Stimulated activated naive B cell treated with anti-CD40 and anti-IgM and Interleukin-4, amounts not matched to agents 10 μg/mL and 1 μg/mL and 100 μg/mL, for 72 hours (primary cell): ENCODE data around the gene SNPH.

Source experiments
- ATAC-seq, 2 donors: fragments of 150-1000 bp; cut with Tn5 transposase; replicated peaks; 2 replicates each; pipeline ENCODE4 v1.10.0; 2021; ENCODE audit warnings: moderate library complexity in 1 of 2
- DNase-seq: peaks from one replicate; pipeline ENCODE4 v3.0.0; 2021
- H3K27ac Mint-ChIP-seq: one replicate; pipeline ENCODE4 v1.8.0; 2022; ENCODE audit warnings: mild to moderate bottlenecking, mixed read lengths
- H3K27me3 Mint-ChIP-seq, 2 donors: one replicate each; pipeline ENCODE4 v1.8.0; 2022; ENCODE audit warnings: mixed read lengths in 2 of 2
- H3K36me3 Mint-ChIP-seq, 2 donors: one replicate each; pipeline ENCODE4 v1.8.0; 2022; ENCODE audit warnings: mixed read lengths in 2 of 2, mild to moderate bottlenecking in 1 of 2
- H3K4me1 Mint-ChIP-seq, 2 donors: one replicate each; pipeline ENCODE4 v1.8.0; 2022; ENCODE audit warnings: mixed read lengths in 2 of 2, mild to moderate bottlenecking in 1 of 2
- H3K4me3 Mint-ChIP-seq, 2 donors: one replicate each; pipeline ENCODE4 v1.8.0; 2022; ENCODE audit warnings: mild to moderate bottlenecking in 2 of 2, mixed read lengths in 2 of 2, moderate library complexity in 1 of 2
- H3K9me3 Mint-ChIP-seq, 2 donors: one replicate each; pipeline ENCODE4 v1.8.0; 2022; ENCODE audit warnings: mixed read lengths in 2 of 2, mild to moderate bottlenecking in 1 of 2

SNPH gene

DNA sequence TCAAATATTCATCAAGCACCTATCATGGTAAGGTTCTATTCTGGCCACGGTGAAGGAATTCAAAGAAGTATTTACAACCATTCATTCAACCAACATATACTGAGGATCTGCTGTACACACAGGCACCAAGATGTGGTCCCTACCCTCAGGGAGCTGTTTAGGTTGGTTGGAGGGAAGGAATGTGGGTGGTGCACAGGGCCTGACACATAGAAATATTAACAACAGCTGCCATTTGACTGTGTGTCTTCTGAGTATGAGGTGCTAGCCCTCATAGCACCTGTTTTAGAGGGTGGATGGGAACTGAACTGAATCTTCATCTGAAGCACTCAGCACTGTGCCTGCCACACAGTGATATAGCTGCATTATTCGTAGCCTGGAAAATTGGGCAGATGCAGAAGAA lies 7.3 kb downstream of the SNPH start:
- ATAC-seq, result no peak
- H3K4me3 Mint-ChIP-seq, result no peak overlapping the region
- no peaks in the 10 kb centered on the region for H3K4me1 Mint-ChIP-seq
- no peaks in the 10 kb centered on the region for H3K27me3 Mint-ChIP-seq
- H3K9me3 Mint-ChIP-seq, result no peaks in the 10 kb centered on the region
- no peaks in the 10 kb centered on the region for H3K36me3 Mint-ChIP-seq
- no peak for DNase-seq
- H3K27ac Mint-ChIP-seq, result no peak overlapping the region

- Mint-ChIP-seq H3K4me3 (no peak overlapping the region), H3K27ac (no peak overlapping the region), H3K4me1 (no peaks in the 10 kb centered on the region)
Observed at GRCh38 chr20:1274485-1275311, 8.6 kb downstream of the SNPH start.

DNA sequence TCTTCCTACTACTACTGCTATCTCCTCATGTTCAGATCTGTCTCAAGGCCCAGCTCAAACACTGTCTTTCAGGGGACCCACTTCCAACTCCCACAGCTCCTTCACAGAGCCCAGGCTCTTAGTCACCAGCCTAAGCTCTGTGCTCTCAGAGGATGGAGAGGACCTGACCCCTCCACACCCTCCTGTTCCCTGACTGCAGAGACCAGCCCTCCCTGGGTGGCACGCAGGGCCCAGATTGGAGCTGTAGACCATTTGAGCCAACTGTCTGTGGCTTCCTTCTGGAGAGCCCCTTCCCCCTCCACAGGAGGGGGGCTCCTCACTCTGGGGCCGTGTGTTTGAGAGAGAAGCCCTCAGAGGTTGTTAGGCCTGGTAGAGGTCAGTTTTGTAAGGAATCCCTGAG lies 9.8 kb downstream of the SNPH start:
- no peak overlapping the region for H3K27ac Mint-ChIP-seq
- ATAC-seq (no peak), DNase-seq (no peak)
- no peaks in the 10 kb centered on the region for H3K9me3 Mint-ChIP-seq
- H3K27me3 Mint-ChIP-seq, result no peaks in the 10 kb centered on the region
- no peaks in the 10 kb centered on the region for H3K4me1 Mint-ChIP-seq
- no peaks in the 10 kb centered on the region for H3K36me3 Mint-ChIP-seq
- H3K4me3 Mint-ChIP-seq, result no peak overlapping the region

More at GRCh38 chr20:1274485-1275311, 8.6 kb downstream of the SNPH start:
- ATAC-seq (no peak), DNase-seq (no peak)
- no peaks in the 10 kb centered on the region for H3K36me3 Mint-ChIP-seq
- no peaks in the 10 kb centered on the region for H3K27me3 Mint-ChIP-seq
- no peaks in the 10 kb centered on the region for H3K9me3 Mint-ChIP-seq

DNA sequence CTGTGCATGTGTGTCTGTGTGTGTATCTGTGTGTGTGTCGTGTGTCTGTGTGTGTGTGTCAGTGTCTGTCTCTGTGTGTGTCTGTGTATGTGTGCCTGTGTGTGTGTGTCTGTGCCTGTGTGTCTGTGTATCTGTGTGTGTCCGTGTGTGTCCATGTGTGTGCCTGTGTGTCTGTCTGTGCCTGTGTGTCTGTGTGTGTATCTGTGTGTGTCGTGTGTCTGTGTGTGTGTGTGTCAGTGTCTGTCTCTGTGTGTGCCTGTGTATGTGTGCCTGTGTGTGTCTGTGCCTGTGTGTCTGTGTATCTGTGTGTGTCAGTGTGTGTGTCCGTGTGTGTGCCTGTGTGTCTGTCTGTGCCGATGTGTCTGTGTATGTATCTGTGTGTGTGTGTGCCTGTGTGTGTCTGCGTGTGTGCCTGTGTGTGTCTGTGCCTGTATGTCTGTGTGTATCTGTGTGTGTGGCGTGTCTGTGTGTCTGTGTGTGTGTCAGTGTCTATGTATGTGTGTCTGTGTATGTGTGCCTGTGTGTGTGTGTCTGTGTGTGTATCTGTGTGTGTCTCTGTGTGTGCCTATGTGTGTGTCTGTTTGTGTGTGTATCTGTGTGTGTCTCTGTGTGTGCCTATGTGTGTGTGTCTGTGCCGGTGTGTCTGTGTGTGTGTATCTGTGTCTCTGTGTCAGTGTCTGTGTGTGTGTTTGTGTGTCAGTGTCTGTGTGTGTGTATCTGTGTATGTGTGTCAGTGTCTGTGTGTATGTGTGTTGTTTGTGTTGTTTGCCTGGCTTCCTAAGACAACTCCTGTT lies 11.6 kb downstream of the SNPH start:
- DNase-seq (no peak), ATAC-seq (no peak)
- no peaks in the 10 kb centered on the region for H3K36me3 Mint-ChIP-seq
- H3K4me3 Mint-ChIP-seq, result no peak overlapping the region
- no peaks in the 10 kb centered on the region for H3K9me3 Mint-ChIP-seq
- no peak overlapping the region for H3K27ac Mint-ChIP-seq
- H3K4me1 Mint-ChIP-seq, result no peaks in the 10 kb centered on the region
- peaks cover 0 to 3% of the 10 kb centered on the region in 2 donors for H3K27me3 Mint-ChIP-seq

DNA sequence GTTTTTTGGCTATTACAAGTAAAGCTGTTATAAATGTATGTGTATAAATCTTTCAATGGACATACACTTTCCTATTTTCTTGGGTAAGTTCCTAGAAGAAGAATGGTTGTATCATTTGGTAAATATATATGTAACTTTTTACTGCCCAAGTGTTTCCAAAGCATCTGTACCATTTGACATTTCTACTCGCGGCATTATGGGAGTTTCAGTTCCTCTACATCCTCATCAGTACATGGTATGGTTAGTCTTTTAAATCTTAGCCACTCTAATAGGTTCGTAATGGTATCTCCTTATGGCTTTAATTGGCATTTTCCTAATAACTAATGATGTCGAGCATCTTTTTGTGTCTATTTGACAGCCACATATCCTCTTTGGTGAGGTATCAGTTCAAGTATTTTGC lies 12.9 kb downstream of the SNPH start:
- no peak overlapping the region for H3K4me3 Mint-ChIP-seq
- H3K4me1 Mint-ChIP-seq, result no peaks in the 10 kb centered on the region
- no peaks in the 10 kb centered on the region for H3K36me3 Mint-ChIP-seq
- no peaks in the 10 kb centered on the region for H3K9me3 Mint-ChIP-seq
- H3K27ac Mint-ChIP-seq, result no peak overlapping the region
- DNase-seq (no peak), ATAC-seq (peak; percentile 76 to 91)
- H3K27me3 Mint-ChIP-seq, result peaks cover 3 to 9% of the 10 kb centered on the region in 2 donors

- H3K27ac Mint-ChIP-seq, result no peak overlapping the region
- ATAC-seq, result no peak
- no peaks in the 10 kb centered on the region for H3K9me3 Mint-ChIP-seq
- H3K27me3 Mint-ChIP-seq, result peaks cover 8 to 15% of the 10 kb centered on the region in 2 donors
- no peak for DNase-seq
- no peaks in the 10 kb centered on the region for H3K4me1 Mint-ChIP-seq
- H3K36me3 Mint-ChIP-seq, result no peaks in the 10 kb centered on the region
- no peak overlapping the region for H3K4me3 Mint-ChIP-seq
Observed at GRCh38 chr20:1280195-1281102, 14.4 kb downstream of the SNPH start.

- H3K4me3 Mint-ChIP-seq, result no peak overlapping the region
- ATAC-seq, result no peak
- no peak for DNase-seq
Observed at GRCh38 chr20:1281279-1282057, 15.4 kb downstream of the SNPH start.

GRCh38 chr20:1282966-1283365 lies 16.9 kb downstream of the SNPH start:
- no peaks in the 10 kb centered on the region for H3K36me3 Mint-ChIP-seq
- no peaks in the 10 kb centered on the region for H3K4me1 Mint-ChIP-seq
- H3K27ac Mint-ChIP-seq, result no peak overlapping the region
- ATAC-seq, result no peak
- H3K4me3 Mint-ChIP-seq, result no peak overlapping the region
- H3K27me3 Mint-ChIP-seq, result peaks cover 11 to 15% of the 10 kb centered on the region in 2 donors
- no peak for DNase-seq
- no peaks in the 10 kb centered on the region for H3K9me3 Mint-ChIP-seq

More at GRCh38 chr20:1281279-1282057, 15.4 kb downstream of the SNPH start:
- Mint-ChIP-seq H3K4me1 (no peaks in the 10 kb centered on the region), H3K27me3 (peaks cover 11 to 15% of the 10 kb centered on the region in 2 donors), H3K27ac (no peak overlapping the region), H3K36me3 (no peaks in the 10 kb centered on the region), H3K9me3 (no peaks in the 10 kb centered on the region)

GRCh38 chr20:1283522-1284510 lies 17.7 kb downstream of the SNPH start:
- H3K9me3 Mint-ChIP-seq, result no peaks in the 10 kb centered on the region
- H3K36me3 Mint-ChIP-seq, result no peaks in the 10 kb centered on the region
- ATAC-seq, result no peak
- H3K27ac Mint-ChIP-seq, result no peak overlapping the region
- no peak overlapping the region for H3K4me3 Mint-ChIP-seq
- H3K4me1 Mint-ChIP-seq, result no peaks in the 10 kb centered on the region
- no peak for DNase-seq
- H3K27me3 Mint-ChIP-seq, result peaks cover 11 to 15% of the 10 kb centered on the region in 2 donors

GRCh38 chr20:1286267-1287024 lies 20.4 kb downstream of the SNPH start:
- no peaks in the 10 kb centered on the region for H3K36me3 Mint-ChIP-seq
- H3K9me3 Mint-ChIP-seq, result no peaks in the 10 kb centered on the region
- no peak overlapping the region for H3K27ac Mint-ChIP-seq
- no peaks in the 10 kb centered on the region for H3K4me1 Mint-ChIP-seq
- no peak for DNase-seq
- no peak overlapping the region for H3K4me3 Mint-ChIP-seq
- ATAC-seq, result no peak
- peaks cover 10 to 15% of the 10 kb centered on the region in 2 donors for H3K27me3 Mint-ChIP-seq

DNA sequence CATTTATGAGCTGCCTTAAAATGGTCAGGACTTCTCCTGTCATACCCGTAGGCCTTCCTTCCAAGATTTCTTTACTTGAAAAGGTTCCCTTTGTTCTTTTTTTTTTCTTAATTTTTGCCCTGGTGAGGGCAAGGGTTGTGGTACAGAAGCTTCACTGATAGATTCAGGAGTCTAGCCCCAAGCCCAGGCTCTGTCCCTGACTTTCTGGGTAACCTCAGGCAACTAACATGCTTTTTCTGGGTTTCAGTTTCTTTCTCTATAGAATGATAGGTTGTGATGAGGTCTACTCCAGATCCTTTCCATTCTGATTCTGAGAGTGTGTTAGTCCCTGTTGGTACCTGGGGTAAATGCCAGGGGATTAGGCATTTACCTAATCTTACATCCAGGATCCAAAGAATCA lies 21.2 kb downstream of the SNPH start:
- DNase-seq (no peak), ATAC-seq (no peak)
- no peaks in the 10 kb centered on the region for H3K9me3 Mint-ChIP-seq
- no peaks in the 10 kb centered on the region for H3K36me3 Mint-ChIP-seq
- no peaks in the 10 kb centered on the region for H3K4me1 Mint-ChIP-seq
- H3K4me3 Mint-ChIP-seq, result no peak overlapping the region
- H3K27me3 Mint-ChIP-seq, result peaks cover 8 to 15% of the 10 kb centered on the region in 2 donors
- no peak overlapping the region for H3K27ac Mint-ChIP-seq
